ENCODE measurements around the gene USP54. TPM values are rescaled to one million over a fixed set of nuclear protein-coding genes. Genes with fewer than 3 reads are reported as not detected.

The USP54 gene
- total and polyA plus RNA-seq, 2 of the 13 experiments (the other 11 are each of a cell fraction or from before 2014, with no cell fraction given): 18.1 to 25.0 TPM

- no peak for TF ChIP-seq ZNF670 (CRISPR knock-in tag; IDR thresholded peaks at IDR 0.05; ENCODE audit: borderline replicate concordance)
- peak; percentile 64; the same call in 1 of the 2 replicates for TF ChIP-seq FOXK1 (CRISPR knock-in tag; IDR thresholded peaks at IDR 0.05; ENCODE audit: borderline replicate concordance, low read depth)
- TF ChIP-seq PAX8 (CRISPR knock-in tag; IDR thresholded peaks at IDR 0.05; ENCODE audit: borderline replicate concordance): 0 out of 2 replicates have a peak, but pooled peaks have one; percentile 41
- no peak for TF ChIP-seq SATB2 (CRISPR knock-in tag; IDR thresholded peaks at IDR 0.05)
- 0 out of 2 replicates have a peak, but pooled peaks have one; percentile 6 for TF ChIP-seq MEIS2 (CRISPR knock-in tag; IDR thresholded peaks at IDR 0.05)
- TF ChIP-seq ZBTB2 (CRISPR knock-in tag; IDR thresholded peaks at IDR 0.05; ENCODE audit: low read depth): 0 out of 2 replicates have a peak, but pooled peaks have one; percentile 30
- peak; percentile 78 for TF ChIP-seq PHF20 (CRISPR knock-in tag; IDR thresholded peaks at IDR 0.05)
These were observed 35.0 kb upstream of the USP54 start (continued) for GRCh38 chr10:73625884-73626752.

- ChIA-PET POLR2A (interaction anchor here (0.7 to 2.6 kb wide), 19 partner anchors 8 to 215 kb away, joined by 3 to 13 read pairs (median 4); partner anchors contain the start of genes PPP3CB and USP54), CTCF (ENCODE audit: low intra/inter-chr PET ratio, low total read pairs) (no interaction called here)
- H3K36me3 ChIP-seq (replicated peaks in 1 of 2; ENCODE audit: control insufficient read depth in 1 of 2, insufficient read depth in 2 of 2, low read length in 2 of 2): no peaks in the 10 kb centered on the region
- ATAC-seq (peak; percentile 80), DNase-seq (ENCODE audit: low spot score) (no peak), FAIRE-seq (no peak)
- H3K9ac ChIP-seq (ENCODE audit: insufficient read depth, low read depth, low read length): peak overlapping the region; percentile 99
- H2AFZ ChIP-seq (ENCODE audit: low read length): peak overlapping the region; percentile 84
- peak overlapping the region; percentile 77 for H3K27ac ChIP-seq (ENCODE audit: extremely low read length, insufficient read depth, low read length)
- WGBS (ENCODE audit: low lambda C conversion rate): 2% methylated on average over 46 of the region's 46 CpGs
- H3K27me3 ChIP-seq (ENCODE audit: control insufficient read depth in 1 of 2, insufficient read depth in 2 of 2, low read length in 2 of 2): no peaks in the 10 kb centered on the region; a peak in 1 of 5 replicates
- H3K4me3 ChIP-seq (replicated peaks in 1 of 3; ENCODE audit: insufficient read depth in 1 of 3, low read depth in 2 of 3, low read length in 3 of 3): peak overlapping the region; percentile 75 to 92 (median 89)
- BruUV-seq (replicated peaks): no TSS peak
- peaks cover 47% of the 10 kb centered on the region for H3K4me1 ChIP-seq (ENCODE audit: insufficient read depth, low read length)
- H3K4me2 ChIP-seq (ENCODE audit: low read depth, low read length): peak overlapping the region; percentile 77
- in situ Hi-C loops (cut with HindIII; ENCODE audit: extremely low pct_ligation_motif_present, low pct_unique_long_range_greater_than_20kb): loop anchor here (25.0 kb wide), 1 partner anchor 363 kb away; the partner anchor contains the start of gene MRPS16
- no peaks in the 10 kb centered on the region for H3K9me3 ChIP-seq (ENCODE audit: low read length)
- peaks cover 23% of the 10 kb centered on the region for H3K79me2 ChIP-seq (ENCODE audit: insufficient read depth, low read length)
- intact Hi-C loops (cut with micrococcal nuclease; ENCODE audit: unreplicated experiment): loop anchor here (2.0 to 5.0 kb wide), 2 partner anchors 38 to 213 kb away; partner anchors contain the start of gene ANXA7
- H4K20me1 ChIP-seq (ENCODE audit: insufficient read depth, low read length): no peaks in the 10 kb centered on the region
- TF ChIP-seq ZFP91 (CRISPR knock-in tag; IDR thresholded peaks at IDR 0.05; ENCODE audit: borderline replicate concordance) (no peak), ZBTB42 (CRISPR knock-in tag; IDR thresholded peaks at IDR 0.05) (no peak), ZIK1 (CRISPR knock-in tag; IDR thresholded peaks at IDR 0.05; ENCODE audit: borderline replicate concordance, low read depth) (no peak), FOSL2 (CRISPR knock-in tag; IDR thresholded peaks at IDR 0.05) (no peak)
These were observed 34.1 kb upstream of the USP54 start for GRCh38 chr10:73625004-73625883.
